Measurements from ENCODE around the gene LRRC4C.
"Not testable (repeated sequence)": the region's sequence is repeated elsewhere in the genome, so short reads cannot be mapped to it uniquely, and the experiment has no call there.

Gene LRRC4C

DNA sequence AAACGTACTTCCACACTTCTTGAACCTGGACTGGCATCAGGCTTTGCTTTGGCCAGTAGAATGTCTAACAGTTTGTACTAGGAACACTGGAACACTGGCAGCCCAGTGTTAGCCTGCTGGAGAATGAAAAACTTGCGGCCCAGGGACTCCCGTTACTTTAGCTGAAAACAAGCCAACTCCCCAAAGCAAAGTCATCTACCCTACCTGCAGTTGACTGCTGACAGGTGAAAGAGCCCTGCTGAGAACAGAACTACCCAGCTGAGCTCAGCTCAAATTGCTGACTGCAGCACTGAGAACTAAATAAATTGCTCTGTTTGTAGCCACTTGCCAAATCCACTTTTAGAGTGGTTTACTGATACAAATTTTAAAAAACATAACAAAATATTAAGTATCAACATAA lies 342.5 kb downstream of the LRRC4C start:
- no peak for DNase-seq (ENCODE audit: low spot score)

DNA sequence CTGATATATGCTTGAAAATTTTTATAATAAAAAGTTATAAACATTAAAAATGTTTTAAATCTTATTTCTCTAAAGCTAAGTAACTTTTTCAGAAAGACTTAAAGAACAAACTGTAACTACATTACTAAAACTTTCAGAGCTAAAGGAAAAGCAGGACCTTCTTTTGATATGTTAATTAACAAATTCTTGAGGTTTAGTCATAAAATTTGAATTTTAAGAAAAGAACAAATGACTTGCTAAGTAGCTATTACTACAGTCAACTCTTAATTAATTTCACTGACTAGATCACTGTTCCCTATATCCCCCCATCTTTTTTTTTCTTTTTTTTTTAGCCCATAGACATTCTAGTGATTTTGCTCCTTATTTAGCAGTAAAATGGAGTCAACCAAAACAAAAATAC lies 344.4 kb downstream of the LRRC4C start:
- no peak for DNase-seq (ENCODE audit: low spot score)

DNA sequence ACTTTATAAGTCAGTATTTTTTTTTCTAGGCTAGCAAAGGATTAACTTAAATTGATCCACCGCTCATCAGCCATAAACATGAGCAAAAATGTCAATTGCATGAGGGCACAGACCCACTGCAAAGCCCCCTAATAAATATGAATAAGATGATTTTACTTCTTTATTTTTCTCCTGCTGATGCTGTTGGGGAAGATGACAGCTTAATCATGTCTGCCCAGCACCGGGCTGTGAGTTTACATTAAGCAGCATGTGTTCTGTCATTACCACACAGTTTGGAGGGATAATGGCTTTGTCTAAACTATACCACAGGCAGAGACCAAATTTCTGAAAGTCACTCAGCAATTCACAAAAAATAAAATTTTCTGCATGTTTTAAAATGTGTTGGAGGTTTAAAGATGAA lies 346.3 kb downstream of the LRRC4C start:
- no peak for DNase-seq (ENCODE audit: low spot score)

DNA sequence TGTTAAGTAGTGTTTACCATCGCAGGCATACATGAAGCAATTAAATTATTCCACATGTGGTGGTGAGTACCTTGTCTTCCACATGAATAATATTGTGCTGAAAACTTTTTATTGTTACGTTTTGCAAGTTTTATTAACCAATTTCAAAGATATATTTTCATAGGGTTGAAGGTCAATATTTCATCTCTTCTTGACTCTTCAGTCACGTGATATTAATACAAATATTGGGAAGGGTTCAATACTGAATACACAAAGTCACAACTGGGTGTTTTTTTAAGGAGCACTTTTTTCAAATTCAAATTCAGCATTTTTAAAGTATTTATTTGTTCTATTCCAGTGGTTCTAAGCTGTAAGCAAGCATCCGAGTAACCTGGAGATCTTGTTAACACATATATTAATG lies 348.9 kb downstream of the LRRC4C start:
- DNase-seq (ENCODE audit: low spot score): no peak

DNA sequence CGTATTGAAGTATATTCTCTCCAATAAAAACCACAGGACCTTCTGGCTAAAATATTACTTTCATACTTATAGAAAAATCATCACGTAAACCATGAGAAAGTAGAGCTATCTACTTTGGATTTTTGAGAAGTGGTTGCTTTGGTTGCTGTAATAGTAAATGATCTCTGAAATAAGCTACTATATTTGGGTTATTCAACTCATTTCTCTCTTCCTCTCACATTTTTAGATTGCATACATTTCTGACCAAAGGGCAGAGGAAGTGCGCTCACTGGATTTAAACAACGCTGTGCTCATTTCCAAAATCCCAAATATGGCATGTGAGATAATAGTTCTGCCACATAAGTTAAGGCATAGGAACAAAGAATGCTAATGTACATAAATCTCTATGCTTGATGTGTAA lies 357.0 kb downstream of the LRRC4C start:
- DNase-seq (ENCODE audit: low spot score): no peak

DNA sequence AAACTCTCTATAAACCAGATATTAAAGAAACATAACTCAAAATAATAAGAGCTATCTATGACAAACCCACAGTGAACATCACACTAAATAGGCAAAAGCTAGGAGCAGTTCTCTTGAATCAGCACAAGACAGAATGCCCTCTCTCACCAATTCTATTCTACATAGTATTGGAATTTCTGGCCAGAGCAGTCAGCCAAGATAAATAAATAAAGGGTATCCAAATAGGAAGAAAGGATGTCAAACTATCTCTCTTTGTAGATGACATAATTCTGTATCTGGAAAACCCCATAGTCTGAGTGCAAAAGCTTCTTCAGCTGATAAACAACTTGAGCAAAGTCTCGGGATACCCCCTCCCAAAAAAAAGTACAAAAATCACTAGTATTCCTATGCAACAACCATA lies 359.8 kb downstream of the LRRC4C start:
- no peak for DNase-seq (ENCODE audit: low spot score)

DNA sequence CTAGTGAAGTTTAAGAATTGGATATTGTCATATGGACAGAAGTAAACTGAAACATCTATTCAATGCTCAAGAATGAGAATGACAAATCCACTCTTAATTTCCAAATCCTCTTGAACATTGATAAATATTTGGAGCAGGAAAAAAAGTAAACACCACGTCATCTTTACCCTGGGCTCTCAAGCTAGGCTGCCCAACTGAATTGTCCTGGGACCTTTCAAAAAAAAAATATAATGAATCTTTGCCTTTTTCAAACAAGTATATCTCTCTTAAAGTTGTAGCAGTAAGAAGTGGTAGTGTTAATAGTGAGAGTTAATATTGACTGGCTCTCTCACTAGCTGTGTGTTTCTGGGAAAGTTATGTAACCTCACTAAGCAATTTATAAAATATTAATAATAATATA lies 374.3 kb downstream of the LRRC4C start:
- DNase-seq (ENCODE audit: low spot score): no peak

DNA sequence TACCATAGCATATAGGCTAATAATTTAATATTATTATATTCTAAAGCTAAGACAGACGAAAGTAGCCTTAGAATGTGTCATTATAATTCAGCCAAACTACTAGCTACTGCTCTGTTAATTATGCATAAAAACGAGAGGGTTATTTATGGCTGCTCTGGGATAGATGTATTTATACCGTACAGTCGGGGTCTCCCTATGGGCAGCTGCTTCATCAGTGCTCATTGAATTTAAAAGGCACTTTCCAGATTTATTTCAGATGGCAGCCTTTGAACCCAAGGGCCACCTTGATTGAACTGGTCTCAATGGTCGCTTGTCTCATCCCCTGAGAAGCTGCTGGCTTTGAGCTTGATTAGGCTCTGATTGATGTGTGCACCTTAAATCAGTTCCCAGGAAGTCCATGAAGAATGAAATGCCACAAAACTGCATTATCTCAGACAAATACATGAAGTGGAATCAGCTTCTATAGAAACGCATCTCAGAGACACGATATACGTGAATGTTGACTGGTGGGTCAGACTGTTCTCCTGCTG lies 377.6 kb downstream of the LRRC4C start:
- no peak for DNase-seq (ENCODE audit: low spot score)

DNA sequence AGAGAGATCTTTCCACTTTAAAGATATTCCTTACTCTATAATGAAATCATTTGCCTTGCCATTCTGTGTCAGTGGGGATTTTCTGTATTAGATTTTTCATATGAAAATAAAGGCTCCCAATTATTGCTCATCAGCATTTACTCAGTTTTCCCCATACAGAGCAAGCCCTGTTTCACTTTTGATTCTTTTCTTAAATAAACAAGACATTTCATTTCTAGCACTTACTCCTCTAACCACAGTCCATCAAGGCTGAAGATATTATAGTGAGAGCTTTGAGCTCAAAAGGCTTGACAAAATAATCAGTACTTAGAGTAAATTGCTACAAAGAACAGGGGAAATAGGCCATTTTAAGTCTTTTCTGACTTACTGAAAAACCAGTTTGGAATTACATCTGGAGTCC lies 385.1 kb downstream of the LRRC4C start:
- no peak for DNase-seq (ENCODE audit: low spot score)

DNA sequence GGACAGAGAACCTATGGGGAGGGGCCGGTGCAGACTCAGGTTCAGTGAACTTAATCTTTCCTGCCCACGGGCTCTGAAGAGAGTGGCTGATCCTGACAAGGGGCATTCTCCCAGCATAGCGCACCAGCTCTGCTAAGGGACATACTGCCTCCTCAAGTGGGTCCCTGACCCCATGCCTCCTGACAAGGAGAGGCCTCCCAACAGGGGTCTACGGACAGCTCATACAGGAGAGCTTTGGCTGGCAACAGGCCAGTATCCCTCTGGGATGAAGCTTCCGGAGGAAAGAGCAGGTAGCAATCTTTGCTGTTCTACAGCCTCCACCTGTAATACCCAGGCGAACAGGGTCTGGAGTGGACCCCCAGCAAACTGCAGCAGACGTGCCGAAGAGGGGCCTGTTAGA lies 394.0 kb downstream of the LRRC4C start:
- no peak for DNase-seq (ENCODE audit: low spot score)

DNA sequence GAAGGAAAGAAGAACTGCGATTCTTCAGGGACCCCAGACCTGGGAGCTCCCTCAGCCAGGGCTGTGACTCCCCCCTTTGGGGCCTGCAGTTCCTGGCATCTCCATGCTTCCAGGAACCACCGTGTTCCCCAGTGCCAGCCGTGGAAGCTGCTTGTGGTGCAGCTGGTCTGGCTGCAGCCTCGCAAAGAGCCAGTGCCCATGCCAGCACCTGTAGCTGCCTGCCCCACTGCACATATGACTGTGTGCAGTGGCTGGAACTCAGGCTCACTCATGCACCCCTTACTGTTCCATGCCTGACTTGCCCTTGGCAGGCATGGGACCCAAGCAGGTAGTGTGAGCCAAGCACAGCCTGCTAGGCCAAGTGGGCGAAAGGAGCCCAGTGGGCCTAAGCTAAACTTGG lies 401.3 kb downstream of the LRRC4C start:
- no peak for DNase-seq (ENCODE audit: low spot score)

DNA sequence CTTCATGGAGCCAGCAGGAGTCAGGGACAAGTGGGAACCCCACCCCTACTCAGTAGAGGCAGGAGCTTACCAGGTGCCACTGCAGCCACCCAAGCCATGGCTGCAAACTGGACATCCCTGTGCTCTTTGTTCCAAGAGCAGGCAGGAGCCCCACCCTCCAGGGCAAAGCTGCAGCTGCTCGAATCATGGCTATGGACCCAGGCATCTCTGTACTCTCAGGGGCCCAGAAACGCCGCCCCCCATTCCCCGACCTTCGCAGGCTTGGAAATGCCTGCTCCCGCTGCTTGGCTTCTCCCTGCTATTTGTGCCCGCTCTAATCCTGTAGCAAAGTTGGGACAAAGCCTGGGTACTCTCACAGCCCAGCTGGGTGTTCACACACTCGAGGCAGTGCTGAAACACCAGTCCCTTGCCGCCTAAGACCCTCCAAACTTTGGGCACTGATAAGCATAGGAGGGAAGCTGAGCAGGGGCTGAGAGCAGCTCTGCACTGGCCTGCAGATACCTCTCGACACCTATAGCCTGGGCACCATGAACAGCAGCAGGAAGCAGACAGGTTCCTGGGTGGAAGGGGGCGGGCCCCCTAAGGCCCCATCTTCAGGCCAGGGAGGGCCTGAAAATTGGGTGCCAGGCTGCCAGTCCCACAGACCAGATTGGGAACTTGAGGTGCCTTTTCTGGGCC lies 402.4 kb downstream of the LRRC4C start:
- DNase-seq (ENCODE audit: low spot score): no peak

DNA sequence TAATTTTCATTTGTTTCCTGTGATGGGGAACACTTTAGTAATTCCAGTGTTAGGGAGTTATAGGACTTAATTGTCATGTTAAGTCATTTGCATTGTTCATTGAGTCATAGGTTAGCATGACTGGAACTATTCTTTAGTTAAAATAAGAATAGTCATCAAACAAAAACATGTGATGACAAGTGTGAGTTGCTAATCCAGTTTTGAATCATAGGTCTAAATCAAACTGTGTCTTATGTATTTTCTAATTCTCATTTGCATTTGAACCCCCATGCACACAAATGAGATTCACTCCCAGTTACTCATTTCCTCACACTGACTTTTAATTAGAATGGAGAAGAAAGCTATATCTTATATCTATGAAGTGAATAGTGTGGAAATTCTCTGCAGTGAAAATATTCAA lies 405.6 kb downstream of the LRRC4C start:
- no peak for DNase-seq (ENCODE audit: low spot score)

DNA sequence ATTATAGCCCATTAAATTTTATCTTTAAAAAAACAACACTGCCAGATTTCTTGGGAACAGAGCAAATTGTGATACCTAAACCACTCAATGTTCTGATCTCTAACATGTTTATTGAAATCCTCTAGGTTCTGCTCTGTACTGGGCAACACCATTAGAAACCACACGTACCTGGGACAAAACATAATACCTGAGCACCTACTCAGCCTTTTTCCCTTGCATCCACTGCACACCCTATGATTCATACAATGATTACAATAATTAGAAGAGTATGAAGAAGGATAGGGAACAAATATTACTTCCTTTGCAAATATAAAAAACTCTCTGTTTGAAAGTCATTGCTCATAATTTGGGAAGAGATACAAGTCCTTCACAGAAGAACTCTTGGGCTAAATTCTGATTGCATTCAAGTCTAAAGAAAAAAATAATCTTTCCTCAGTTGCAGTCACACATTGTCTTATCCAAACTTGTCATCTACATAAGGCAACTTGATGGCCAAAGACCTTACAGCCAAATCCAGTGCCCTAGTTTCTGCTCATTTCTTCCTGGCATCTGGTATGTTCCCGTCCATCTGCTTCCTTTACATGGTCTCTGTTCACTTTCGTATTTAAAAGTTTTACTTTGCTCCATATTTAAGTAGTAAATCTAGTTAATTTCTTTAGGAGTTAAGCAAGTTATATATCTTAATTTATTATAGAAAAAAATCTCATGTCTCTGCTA lies 407.4 kb downstream of the LRRC4C start:
- no peak for DNase-seq (ENCODE audit: low spot score)

DNA sequence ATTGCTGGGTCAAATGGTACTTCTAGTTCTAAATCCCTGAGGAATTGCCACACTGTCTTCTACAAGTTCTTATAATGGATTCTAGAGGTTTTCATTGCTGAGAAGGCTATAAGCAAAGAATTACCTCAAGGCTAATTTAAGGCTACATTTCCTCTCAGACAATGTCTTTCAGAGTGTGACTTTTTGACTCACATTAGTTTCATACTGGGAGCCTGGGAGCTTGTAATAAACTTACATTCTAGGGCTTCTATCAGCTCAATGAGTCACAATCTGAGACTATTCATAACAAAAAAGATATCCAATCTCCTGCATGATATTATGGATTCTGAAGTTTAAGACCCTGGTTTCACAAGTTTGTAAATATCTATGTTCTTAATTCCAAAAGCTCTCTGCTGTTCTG lies 408.7 kb downstream of the LRRC4C start:
- no peak for DNase-seq (ENCODE audit: low spot score)

DNA sequence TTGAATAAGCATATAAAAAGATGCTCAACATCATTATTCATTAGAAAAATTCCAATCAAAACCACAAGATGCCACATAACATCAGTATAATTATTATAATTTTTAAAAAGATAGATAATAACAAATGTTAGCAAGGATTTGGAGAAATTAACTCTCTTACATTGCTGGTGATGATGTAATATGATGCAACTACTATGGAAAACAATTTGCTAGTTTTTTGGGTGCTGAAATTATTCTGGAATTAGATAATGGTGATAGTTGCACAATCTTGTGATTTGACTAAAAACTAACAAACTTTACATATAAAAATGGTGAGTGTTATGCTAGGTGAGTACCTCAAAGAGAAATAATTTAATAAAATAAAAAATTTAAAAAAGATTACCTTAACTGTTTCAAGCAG lies 412.2 kb downstream of the LRRC4C start:
- no peak for DNase-seq (ENCODE audit: low spot score)

DNA sequence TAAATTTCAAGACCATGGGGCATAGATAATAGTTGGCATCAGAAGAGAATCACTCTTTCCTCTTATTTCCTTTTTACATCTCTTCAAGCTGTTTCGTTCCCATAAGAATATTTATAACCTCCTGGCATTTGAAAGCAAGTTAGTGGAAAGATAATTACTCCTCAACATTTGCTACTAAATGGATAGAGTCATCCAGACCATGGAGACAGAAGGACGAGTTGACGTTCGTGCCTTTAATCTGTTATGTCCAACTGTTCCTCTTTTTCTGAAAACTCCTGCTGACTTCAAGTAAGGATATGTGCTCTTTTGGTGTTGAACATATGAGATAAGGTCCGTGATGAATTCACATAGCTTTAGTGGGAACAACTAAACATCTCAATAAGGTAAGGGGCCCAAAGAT lies 414.2 kb downstream of the LRRC4C start:
- no peak for DNase-seq (ENCODE audit: low spot score)

DNA sequence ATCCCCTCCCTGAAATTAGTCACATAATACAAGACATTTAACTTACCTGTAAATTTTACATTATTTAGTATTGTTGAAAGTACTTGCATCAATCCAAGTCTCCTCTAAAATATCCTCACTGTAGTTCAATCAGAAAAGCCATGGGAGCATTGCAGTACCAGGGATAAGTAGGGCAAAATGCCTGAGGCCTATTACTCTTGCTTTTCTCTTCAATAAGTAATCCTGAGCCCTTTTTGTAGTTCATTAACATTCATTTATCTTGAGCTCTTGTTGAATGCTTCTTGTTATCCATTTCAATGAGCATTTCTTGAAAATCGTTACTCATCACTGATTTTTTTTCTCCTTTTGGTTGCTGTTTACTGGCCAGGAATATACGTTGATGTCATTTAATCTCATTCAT lies 414.7 kb downstream of the LRRC4C start:
- no peak for DNase-seq (ENCODE audit: low spot score)

DNA sequence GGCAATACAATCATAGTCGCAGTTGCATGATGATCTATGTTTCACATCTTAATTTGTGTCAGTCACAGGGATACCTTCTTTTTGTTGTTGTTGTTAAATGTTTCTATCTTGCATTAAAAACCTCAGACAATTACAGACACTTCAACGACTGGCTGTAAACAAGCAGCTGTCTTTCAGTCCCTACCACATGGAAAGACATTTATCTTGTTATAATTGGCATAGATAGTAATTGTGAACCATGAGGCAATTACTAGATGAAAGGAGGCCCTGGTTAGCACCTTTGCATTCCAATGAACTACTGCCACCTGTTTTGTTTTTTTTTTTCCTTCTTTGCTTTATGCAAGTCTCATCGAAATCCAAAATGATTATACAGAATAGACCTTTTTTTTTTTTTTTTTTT lies 416.8 kb downstream of the LRRC4C start:
- DNase-seq (ENCODE audit: low spot score): no peak

DNA sequence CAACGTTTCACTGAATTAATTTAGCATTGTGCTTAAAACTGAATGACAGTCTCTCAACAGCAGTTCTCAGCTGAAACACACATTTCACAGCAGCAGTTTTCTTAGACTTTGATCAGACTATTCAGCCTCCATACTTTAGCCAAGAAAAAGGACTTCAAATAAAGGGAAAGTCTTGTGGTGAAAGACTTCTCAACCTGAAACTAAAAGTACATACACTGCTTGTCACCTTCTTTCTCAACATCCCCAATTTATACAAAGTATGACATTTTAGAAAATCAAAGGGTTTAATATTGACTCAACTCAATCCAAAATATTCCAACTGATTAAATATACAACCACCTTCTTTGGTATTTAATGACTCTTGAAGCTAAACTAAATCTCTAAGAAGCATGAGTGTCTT lies 419.0 kb downstream of the LRRC4C start:
- DNase-seq (ENCODE audit: low spot score): no peak

DNA sequence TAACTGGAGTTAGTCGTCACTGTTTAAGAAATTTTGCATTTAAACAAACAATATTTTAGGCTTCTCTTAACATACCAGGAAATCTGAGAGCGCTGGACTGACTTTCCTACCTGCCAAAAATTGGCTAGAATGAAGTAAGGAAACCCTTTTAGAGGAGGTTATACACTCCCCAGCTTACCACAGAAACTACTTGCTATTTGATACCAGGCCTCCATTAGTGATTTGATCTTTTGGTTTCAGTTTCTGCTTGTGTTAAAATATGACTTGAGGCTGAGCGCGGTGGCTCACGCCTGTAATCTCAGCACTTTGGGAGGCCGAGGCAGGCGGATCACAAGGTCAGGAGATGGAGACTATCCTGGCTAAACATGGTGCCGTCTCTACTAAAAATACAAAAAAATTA lies 419.9 kb downstream of the LRRC4C start:
- DNase-seq (ENCODE audit: low spot score): no peak

DNA sequence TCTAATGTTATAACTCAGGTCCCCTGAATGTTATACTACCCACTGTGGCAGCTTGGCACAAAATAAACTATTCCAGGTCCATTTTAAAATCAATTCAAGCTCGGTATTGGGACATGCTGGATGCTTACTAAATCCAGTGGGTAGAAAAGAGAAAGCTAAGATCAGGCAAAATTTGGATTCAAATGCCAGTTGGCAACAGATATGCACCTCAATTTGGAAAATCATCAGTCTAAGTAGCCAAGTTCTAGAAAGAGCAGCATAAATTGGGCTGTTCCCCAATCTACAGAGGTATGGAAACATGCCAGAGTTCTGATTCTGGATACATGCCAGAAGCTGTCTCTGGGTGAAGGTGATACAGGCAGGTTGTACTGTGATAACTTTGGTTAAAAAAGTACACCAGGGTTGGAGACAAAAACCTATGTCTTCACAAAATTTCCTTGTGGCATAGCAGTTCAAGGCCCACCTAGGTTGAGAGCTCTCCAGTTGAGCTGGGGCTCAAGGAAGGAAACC lies 427.8 kb downstream of the LRRC4C start:
- no peak for DNase-seq (ENCODE audit: low spot score)

DNA sequence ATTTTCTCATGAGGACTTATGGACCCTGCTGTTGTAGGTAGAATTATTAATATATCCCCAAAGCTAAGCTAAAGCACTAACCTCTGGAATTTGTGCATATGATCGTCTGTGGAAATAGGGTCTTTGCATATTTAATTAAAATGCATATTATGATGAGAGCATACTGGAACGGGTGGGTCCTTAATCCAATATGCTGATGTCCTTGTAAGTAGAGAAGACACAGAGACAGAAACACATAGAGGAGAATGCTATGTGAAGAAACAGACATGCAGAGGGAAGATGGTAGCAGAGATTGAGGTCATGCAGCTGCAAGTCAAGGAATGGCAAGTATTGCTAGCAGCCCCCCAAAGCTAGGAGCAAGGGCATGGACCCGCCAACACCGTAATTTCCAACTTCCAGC lies 439.2 kb downstream of the LRRC4C start:
- no peak for DNase-seq (ENCODE audit: low spot score)

DNA sequence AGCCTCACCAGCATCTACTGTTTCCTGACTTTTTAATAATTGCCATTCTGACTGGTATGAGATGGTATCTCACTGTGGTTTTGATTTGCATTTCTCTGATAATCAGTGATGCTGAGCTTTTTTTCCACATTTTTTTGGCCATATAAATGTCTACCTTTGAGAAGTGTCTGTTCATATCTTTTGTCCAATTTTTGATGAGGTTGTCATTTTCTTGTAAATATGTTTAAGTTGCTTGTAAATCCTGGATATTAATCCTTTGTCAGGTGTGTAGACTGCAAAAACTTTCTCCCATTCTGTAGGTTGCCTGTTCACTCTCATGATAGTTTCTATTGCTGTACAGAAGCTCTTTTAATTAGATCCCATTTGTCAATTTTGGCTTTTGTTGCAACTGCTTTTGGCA lies 439.8 kb downstream of the LRRC4C start:
- not testable (repeated sequence) for DNase-seq (ENCODE audit: low spot score)
